K562 (cell line): ENCODE results near the gene ZNF277.

ENCODE experiments used
- CREM ChIP-seq: IDR thresholded peaks from 2 replicates; pipeline ENCODE4 v1.6.1; 2014; ENCODE audit warnings: antibody characterized with exemption, low read depth
- FOXO4 ChIP-seq: fragments of 450-650 bp; formaldehyde crosslinking; IDR thresholded peaks from 2 replicates; pipeline ENCODE4 v1.4.0; 2020; ENCODE audit warnings: mild to moderate bottlenecking, moderate library complexity
- PCBP1 ChIP-seq: fragments of 200-400 bp; formaldehyde crosslinking; IDR thresholded peaks from 2 replicates; pipeline ENCODE4 v1.6.1; 2018; ENCODE audit warnings: mild to moderate bottlenecking, low read depth, low read length; ENCODE audit not compliant: poor library complexity, severe bottlenecking
- POLR2A ChIP-seq: fragments of 450-650 bp; conservative IDR thresholded peaks from 2 replicates; pipeline ENCODE4 v1.6.1; 2016

GRCh38 chr7:112267944-112268691, 61.6 kb downstream of the ZNF277 start:
- TF ChIP-seq FOXO4 (CRISPR knock-in tag) (no peak), PCBP1 (no peak), CREM (no peak), POLR2A (no peak)
